GM18907 (cell line): ENCODE data around the gene PROS1.
"Not testable (repeated sequence)": the region's sequence is repeated elsewhere in the genome, so short reads cannot be mapped to it uniquely, and the experiment has no call there.

Source experiments
- ATAC-seq: cut with Tn5 transposase; IDR thresholded peaks from one replicate; pipeline ENCODE4 v1.9.1; 2021; ENCODE audit warnings: mild to moderate bottlenecking, moderate library complexity; ENCODE audit not compliant: unreplicated experiment

Gene PROS1

GRCh38 chr3:93969997-93970396 is 3.7 kb downstream of the PROS1 start:
- ATAC-seq: no peak

- no peak for ATAC-seq
These were observed 4.3 kb downstream of the PROS1 start for GRCh38 chr3:93969443-93969842.

DNA sequence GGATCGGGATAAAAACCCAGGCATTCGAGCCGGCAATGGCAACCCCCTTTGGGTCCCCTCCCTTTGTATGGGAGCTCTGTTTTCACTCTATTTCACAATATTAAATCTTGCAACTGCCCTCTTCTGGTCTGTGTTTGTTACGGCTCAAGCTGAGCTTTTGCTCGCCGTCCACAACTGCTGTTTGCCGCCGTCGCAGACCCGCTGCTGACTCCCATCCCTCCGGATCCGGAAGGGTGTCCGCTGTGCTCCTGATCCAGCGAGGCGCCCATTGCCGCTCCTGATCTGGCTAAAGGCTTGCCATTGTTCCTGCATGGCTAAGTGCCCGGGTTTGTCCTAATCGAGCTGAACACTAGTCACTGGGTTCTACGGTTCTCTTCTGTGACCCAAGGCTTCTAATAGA is 8.6 kb downstream of the PROS1 start:
- ATAC-seq: not testable (repeated sequence)

DNA sequence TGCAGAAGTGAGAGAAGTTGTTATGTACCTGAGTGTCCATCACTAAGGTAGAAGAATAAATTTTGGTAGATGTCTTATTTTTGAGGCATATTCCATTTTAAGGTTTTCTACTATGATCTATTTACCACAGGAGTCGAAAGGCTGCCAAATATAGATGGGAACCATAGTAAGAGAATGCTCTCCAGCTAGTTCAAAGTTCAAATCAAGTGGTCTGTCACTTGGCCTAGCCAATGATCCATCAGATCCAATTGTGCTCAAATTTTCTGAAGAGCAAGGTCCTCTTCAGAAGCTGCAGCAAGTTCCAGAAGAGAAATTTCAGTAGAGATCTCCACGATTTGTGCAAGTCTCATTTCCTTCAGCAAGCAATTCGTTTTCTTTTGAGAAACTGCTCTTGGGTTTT is 10.9 kb downstream of the PROS1 start:
- ATAC-seq: no peak

GRCh38 chr3:93961489-93961888 is 12.2 kb downstream of the PROS1 start:
- no peak for ATAC-seq

- no peak for ATAC-seq
These were observed 12.7 kb downstream of the PROS1 start for GRCh38 chr3:93961026-93961425.

- ATAC-seq: not testable (repeated sequence)
These were observed 23.7 kb downstream of the PROS1 start for GRCh38 chr3:93949958-93950357.

- ATAC-seq: not testable (repeated sequence)
These were observed 36.2 kb downstream of the PROS1 start for GRCh38 chr3:93937485-93937884.

DNA sequence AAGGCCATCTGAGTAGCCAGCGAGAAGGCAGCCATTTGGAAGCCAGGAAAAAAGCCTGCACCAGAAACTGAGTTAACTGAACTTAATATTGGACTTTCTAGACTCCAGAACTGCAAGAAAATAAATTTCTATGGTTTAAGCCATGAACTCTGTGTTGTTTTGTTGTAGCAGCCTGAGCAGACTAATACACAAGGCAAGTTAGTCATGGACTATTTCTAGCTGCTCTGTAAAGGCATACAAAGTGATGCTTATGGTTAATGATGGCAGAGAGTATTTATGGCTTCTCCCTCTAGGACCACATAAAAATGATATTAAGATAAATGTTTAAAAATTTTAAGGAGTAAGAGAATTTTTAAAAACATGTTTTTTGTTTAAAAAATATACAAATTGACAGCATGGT is 37.1 kb downstream of the PROS1 start:
- no peak for ATAC-seq

GRCh38 chr3:93934366-93935046 is 39.2 kb downstream of the PROS1 start:
- ATAC-seq: no peak

DNA sequence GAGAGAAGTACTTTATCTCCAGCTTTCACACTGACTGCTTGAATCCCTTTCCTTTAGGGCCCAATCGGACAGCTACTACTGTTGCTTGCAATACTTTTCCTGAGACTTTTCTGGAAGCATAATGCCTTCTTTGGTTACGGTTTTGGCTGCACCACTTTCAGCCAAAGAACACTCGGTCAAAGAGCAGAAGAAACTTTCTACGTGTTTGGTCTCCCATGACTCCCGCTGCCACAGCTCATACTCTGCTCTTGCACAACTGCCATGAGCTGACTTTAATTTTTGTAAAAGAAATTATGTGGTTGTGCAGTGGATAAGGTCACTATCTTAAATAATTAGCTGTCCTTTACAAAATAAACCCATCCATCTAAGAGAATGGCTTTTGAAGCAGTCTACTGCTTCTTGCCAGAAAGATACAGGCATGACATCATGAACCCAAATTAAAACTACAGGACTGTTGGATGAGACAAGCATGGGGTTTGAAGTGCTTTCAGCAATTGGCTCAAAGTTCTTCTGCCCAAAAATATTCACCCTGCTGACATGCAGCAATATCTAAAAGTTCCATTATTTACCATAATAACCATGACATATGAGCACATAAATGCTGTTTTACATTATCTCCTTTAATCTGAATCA is 42.0 kb downstream of the PROS1 start:
- no peak for ATAC-seq

- ATAC-seq: no peak
These were observed 43.7 kb downstream of the PROS1 start for GRCh38 chr3:93930041-93930440.

GRCh38 chr3:93926789-93927188 is 46.9 kb downstream of the PROS1 start:
- ATAC-seq: no peak

- ATAC-seq: no peak
These were observed 49.2 kb downstream of the PROS1 start for GRCh38 chr3:93924491-93924890.

DNA sequence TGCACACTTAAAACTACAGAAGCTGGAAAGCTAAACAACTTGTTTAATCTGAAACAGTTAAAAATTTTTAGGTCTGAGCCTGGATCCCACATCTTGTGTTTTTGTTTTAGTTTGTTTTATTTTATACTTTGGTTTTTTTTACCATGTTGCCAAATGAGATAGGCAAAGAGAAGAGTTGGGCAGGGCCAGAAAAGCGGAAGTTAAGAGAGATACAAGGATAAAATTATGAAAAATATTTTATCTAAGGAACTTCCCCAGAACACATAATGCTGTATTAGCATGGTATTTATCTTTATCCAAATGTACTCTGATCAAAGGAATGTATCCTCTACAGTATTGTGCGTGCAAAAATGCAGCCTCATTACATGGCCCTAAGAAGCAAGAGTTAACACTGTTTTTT is 50.7 kb downstream of the PROS1 start:
- no peak for ATAC-seq

DNA sequence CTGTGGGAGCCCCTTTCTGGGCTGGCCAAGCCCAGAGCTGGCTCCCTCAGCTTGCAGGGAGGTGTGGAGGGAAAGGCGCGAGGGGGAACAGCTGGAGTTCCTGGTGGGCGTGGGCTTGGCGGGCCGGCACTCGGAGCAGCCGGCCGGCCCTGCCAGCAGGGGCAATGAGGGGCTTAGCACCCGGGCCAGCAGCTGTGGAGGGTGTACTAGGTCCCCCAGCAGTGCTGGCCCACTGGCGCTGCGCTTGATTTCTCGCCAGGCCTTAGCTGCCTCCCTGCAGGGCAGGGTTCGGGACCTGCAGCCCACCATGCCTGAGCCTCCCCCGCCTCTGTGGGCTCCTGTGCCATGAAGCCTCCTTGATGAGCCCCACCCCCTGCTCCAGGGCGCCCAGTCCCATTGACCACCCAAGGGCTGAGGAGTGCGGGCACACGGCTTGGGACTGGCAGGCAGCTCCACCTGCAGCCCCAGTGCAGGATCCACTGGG is 56.1 kb downstream of the PROS1 start:
- ATAC-seq: not testable (repeated sequence)

- ATAC-seq: not testable (repeated sequence)
These were observed 60.1 kb downstream of the PROS1 start for GRCh38 chr3:93913623-93914022.

DNA sequence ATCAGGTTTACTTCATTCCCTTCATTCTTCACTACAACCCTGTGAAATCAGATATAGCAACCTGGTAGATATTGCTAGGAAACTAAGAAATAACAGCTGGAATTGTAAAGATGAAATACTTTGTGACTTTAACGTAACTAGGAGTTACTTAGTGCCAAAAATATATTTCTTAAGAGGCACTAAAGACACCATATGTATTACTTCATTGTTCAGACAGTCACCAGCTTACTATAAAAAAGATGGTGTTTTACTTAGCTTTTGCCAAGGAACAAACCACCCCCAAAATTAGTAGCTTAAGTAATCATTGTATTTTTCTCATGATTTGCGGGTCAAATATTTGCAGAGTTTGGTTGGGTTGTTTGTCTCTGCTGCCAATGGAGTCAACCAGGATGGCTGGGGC is 62.5 kb downstream of the PROS1 start:
- ATAC-seq: no peak

GRCh38 chr3:93910097-93910496 is 63.6 kb downstream of the PROS1 start:
- no peak for ATAC-seq

- no peak for ATAC-seq
These were observed 66.6 kb downstream of the PROS1 start for GRCh38 chr3:93907132-93907531.

DNA sequence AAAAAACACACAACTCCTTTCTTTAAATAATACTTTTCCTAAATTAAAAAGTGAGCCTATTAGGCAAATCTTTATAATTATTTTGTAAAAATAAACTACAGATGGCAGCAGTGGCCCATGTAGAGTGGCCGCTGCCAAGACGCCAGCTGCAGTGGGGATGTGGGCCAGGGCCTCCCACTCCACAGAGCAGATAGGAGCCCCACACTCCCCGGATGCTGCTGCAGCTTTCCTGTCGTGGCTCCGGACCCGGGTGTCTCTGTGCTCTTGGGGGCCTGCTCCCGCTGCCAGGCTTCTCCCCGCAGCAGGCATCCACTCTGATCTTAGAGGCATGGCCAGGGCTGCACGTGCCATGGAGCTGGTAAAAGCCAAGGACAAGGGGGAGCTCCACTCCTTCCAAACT is 67.5 kb downstream of the PROS1 start:
- no peak for ATAC-seq

DNA sequence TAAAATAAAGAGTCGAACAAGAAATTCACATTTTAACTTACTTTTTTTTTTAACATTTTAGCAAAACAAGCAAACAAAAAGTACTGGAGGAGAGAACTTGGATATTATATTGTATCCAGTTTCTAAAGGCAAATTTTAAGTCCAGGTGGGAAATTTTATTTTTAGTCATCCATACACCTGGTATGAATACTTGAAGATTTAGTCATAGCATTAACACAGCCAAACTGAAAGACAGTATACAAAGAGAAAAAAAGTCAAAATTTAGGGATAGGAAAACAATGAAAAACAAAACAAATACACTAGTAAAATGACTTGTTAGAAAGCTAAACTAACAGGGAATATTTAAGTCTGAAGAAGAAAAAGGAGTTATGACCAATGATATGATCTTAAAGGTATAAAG is 69.1 kb downstream of the PROS1 start:
- no peak for ATAC-seq
